ENCODE results near the gene CTNNA2.
A peak's percentile ranks its signal among the peaks of the same experiment; 100 is the strongest.

Gene CTNNA2

DNA sequence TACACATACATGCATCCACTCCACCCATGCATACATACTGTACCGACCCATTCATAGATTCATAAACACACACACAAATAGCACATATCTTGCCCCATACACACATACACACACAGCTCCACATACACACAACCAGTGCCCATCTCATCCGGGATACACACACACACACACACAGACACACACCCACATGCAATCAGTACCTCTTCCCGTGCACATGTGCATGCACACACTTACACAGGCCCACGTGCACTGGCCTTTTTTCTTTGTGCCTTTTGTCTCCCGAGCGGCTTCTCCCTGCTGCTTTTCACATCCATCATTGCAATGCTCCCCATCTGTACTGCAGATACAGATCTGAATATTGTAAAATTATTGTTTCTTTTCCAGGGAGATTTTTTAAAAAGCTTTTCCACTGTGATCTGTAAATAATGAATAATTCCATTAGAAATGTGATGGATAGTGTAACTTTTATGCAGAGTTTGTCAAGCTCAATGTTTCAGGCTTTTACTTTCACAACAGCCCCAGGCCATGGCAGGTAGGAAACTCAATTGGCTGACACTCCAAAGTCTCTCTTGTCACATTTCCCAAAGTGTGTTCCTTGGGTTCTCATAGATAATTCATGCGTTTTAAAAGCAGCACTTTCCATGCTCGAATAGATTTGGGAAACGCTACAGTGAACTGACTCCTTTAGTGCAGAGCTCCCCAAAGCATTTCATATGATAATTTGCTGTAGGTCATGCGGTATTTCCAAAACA lies 393.5 kb downstream of the CTNNA2 start:
- H3K9me3 Mint-ChIP-seq: peaks cover 0 to 3% of the 10 kb centered on the region in 2 donors
- no peak overlapping the region for H3K4me3 Mint-ChIP-seq

DNA sequence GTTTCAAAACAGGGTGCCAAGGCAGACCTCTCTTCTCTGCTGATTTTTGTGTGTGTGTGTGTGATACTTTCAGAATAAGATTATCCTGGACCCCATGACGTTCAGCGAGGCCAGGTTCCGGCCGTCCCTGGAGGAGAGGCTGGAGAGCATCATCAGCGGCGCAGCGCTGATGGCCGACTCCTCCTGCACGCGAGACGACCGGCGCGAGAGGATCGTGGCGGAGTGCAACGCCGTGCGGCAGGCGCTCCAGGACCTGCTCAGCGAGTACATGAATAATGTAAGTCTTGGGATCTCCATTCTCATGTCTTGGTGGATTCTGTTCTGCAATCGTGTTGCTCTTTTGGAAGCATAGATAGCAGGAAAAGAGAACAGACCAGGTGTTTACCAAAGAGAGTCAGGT lies 396.7 kb downstream of the CTNNA2 start:
- no peaks in the 10 kb centered on the region for H3K27me3 Mint-ChIP-seq
- DNase-seq (no peak), ATAC-seq (replicated peaks) (no peak)
- no peak overlapping the region for H3K27ac Mint-ChIP-seq
- no peak overlapping the region for H3K4me3 Mint-ChIP-seq
- no peaks in the 10 kb centered on the region for H3K4me1 Mint-ChIP-seq
- H3K36me3 Mint-ChIP-seq: no peaks in the 10 kb centered on the region
- peaks cover 0 to 4% of the 10 kb centered on the region in 2 donors for H3K9me3 Mint-ChIP-seq

More for the DNA sequence above, 393.5 kb downstream of the CTNNA2 start:
- Mint-ChIP-seq H3K4me1 (no peaks in the 10 kb centered on the region), H3K36me3 (no peaks in the 10 kb centered on the region), H3K27ac (no peak overlapping the region), H3K27me3 (no peaks in the 10 kb centered on the region)
- ATAC-seq (replicated peaks) (no peak), DNase-seq (no peak)

DNA sequence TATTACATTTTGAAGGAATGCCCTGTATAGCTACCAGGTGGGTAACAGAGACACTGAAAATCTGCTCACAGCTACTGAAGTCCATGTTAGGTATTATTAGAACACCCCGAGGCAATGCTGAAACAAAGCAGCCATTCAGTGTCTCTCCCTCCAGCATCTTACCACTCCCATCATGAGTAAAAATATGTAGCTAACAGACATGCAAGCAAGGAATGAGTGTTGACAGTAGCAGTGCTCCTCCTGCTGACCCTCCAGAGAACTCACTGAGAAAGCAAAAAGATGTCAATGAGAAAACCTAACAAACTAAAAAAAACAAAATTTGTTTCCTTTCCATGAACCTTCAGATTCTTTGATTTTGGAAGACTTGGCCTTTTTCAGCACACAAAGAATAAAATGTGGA lies 397.8 kb downstream of the CTNNA2 start:
- ATAC-seq (replicated peaks): no peak
- DNase-seq: no peak

DNA sequence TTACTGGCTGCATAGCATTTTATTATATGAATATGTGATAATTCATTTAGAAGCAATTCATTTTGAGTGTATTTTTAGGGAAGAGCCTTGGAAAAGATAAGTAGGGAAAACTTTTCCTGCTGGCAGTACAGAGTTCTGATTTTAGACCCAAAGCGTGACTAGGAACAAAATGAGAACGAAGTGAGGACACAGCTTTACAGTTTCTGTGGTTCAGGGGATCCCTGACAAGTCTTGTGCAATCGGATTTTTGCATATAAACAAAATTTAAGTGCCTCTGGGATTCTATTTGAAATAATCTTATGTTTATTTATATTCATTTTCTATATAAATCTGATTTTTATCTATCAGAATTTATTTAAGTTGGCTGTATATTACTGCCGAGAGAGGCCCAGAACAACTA lies 402.6 kb downstream of the CTNNA2 start:
- no peaks in the 10 kb centered on the region for H3K36me3 Mint-ChIP-seq
- no peaks in the 10 kb centered on the region for H3K27me3 Mint-ChIP-seq

More for the DNA sequence above, 397.8 kb downstream of the CTNNA2 start:
- no peak overlapping the region for H3K27ac Mint-ChIP-seq
- H3K4me3 Mint-ChIP-seq: no peak overlapping the region
- H3K4me1 Mint-ChIP-seq: no peaks in the 10 kb centered on the region
- H3K36me3 Mint-ChIP-seq: no peaks in the 10 kb centered on the region
- no peaks in the 10 kb centered on the region for H3K27me3 Mint-ChIP-seq
- peaks cover 0 to 4% of the 10 kb centered on the region in 2 donors for H3K9me3 Mint-ChIP-seq

GRCh38 chr2:79916285-79916684 lies 403.4 kb downstream of the CTNNA2 start:
- Mint-ChIP-seq H3K27me3 (no peaks in the 10 kb centered on the region), H3K36me3 (no peaks in the 10 kb centered on the region), H3K4me1 (no peaks in the 10 kb centered on the region), H3K27ac (no peak overlapping the region), H3K9me3 (peaks cover 2 to 3% of the 10 kb centered on the region in 2 donors), H3K4me3 (no peak overlapping the region)
- no peak for ATAC-seq (replicated peaks)
- DNase-seq: no peak

More for the DNA sequence above, 402.6 kb downstream of the CTNNA2 start:
- ATAC-seq (replicated peaks) (no peak), DNase-seq (no peak)
- H3K4me1 Mint-ChIP-seq: no peaks in the 10 kb centered on the region
- H3K9me3 Mint-ChIP-seq: peaks cover 2 to 3% of the 10 kb centered on the region in 2 donors
- H3K27ac Mint-ChIP-seq: no peak overlapping the region
- no peak overlapping the region for H3K4me3 Mint-ChIP-seq

DNA sequence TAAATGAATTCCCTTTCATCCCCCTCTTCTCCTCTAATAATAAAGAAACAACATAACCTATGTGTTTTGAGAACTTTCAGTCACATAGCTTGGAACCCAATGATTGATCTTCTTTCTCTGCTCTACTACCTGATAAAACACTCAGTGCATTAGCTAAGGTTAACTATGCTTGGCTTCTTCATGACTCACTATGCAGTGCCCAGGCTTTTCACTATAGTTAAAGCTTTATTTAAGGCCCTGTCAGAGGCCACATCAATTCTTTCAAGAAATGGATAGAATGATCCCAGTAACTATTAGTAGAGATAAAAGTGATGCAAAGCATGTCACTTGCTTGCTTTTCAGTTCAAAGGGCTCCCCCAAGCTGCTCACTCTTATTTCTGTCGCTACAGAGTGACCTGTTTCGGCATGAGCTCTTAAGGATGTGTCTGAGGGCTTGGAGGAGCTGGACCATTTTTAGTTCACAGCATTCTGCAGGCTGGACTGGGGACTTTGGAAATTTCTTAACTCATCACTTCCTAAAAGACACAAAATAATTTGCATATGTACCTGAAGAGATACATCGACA lies 407.7 kb downstream of the CTNNA2 start:
- H3K4me1 Mint-ChIP-seq: no peaks in the 10 kb centered on the region

GRCh38 chr2:79929624-79930023 lies 416.8 kb downstream of the CTNNA2 start:
- DNase-seq (no peak), ATAC-seq (replicated peaks) (no peak)
- Mint-ChIP-seq H3K4me3 (no peak overlapping the region), H3K36me3 (no peaks in the 10 kb centered on the region), H3K27me3 (no peaks in the 10 kb centered on the region), H3K27ac (no peak overlapping the region), H3K4me1 (no peaks in the 10 kb centered on the region), H3K9me3 (peaks cover 0 to 2% of the 10 kb centered on the region in 2 donors)

More for the DNA sequence above, 407.7 kb downstream of the CTNNA2 start:
- no peak for ATAC-seq (replicated peaks)
- Mint-ChIP-seq H3K27ac (no peak overlapping the region), H3K9me3 (peaks cover 0 to 3% of the 10 kb centered on the region in 2 donors), H3K4me3 (no peak overlapping the region), H3K36me3 (no peaks in the 10 kb centered on the region), H3K27me3 (no peaks in the 10 kb centered on the region)
- DNase-seq: no peak

DNA sequence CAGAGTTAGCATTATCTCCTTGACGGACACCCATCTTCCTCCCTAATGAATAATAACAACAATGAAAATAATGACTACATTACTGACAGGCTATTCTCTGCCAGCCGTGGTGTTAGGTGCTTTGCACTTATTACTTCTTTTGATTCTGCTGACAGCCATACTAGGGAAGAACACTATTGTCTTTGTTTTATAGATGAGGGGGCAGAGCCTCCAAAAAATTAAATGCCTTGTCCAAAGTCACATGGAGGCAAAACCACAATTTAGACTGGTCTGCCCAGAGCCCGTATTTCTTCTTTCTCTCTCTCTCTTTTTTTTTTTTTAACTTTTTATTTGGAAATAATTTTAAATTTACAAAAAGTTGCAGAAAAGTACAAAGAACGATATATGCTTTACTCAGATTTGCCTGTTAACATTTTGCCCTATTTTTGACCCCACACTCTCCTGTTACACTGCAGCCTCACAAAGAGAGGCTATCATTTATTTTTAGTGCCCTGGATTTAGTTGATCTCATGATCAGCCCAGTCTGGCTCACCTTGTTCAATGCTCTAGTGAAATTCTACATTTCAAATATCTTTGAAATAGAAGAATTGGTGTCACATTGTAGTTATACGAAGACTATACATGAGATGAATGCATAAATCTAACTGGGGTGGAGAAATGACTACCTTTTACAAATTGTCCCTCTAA lies 422.3 kb downstream of the CTNNA2 start:
- Mint-ChIP-seq H3K27ac (no peak overlapping the region), H3K36me3 (no peaks in the 10 kb centered on the region), H3K9me3 (no peaks in the 10 kb centered on the region), H3K4me3 (no peak overlapping the region), H3K4me1 (peaks cover 1 to 6% of the 10 kb centered on the region in 2 donors), H3K27me3 (peaks cover 6 to 8% of the 10 kb centered on the region in 2 donors)
- DNase-seq (no peak), ATAC-seq (replicated peaks) (no peak)

DNA sequence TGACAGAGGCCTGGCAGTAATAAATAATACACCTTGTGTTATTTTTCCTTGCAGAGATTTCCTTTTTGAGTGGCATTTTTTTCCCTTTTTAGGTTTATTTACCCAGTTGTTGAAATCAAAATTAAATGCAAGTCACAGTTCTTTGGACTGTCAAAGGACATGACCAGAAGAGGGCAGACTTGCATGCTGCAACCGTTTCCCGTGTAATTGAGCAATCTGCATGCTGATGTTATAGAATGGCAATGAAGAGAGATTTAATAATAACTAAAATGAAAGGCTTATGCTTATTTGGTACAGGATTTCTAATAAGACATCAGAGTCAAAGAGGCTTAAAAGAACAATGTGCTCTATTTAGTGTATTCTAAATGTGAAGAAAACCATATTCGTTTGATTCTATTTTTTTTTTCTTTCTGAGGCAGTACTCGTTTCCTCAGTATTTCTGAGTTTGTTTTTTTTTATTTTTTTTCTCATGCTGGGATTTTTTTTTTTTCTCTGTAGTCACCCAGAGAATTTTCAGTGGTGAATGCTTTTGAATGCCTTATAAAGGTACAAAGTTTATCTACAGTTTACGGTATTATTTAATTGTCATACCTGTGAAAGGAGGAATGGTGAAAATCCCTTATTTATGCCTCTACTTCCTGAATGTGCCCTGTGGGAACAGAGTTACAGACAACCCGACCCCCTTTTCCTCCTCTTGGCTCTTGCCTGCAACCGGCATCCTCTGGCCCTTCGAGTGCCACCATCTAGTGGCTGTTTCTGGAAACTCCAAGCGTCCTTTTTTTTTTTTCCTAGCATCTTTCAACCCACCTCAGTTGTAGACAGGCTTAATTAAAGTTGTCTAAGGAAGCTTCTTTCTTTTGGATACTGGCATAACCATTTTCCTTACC lies 423.2 kb downstream of the CTNNA2 start:
- peak; percentile 67 to 73 for ATAC-seq (replicated peaks)
- peaks cover 1 to 6% of the 10 kb centered on the region in 2 donors for H3K4me1 Mint-ChIP-seq
- no peaks in the 10 kb centered on the region for H3K36me3 Mint-ChIP-seq
- H3K27me3 Mint-ChIP-seq: peaks cover 6 to 8% of the 10 kb centered on the region in 2 donors
- H3K4me3 Mint-ChIP-seq: no peak overlapping the region
- no peaks in the 10 kb centered on the region for H3K9me3 Mint-ChIP-seq
- no peak overlapping the region for H3K27ac Mint-ChIP-seq
- DNase-seq: no peak

- no peak overlapping the region for H3K27ac Mint-ChIP-seq
- H3K27me3 Mint-ChIP-seq: peaks cover 6 to 8% of the 10 kb centered on the region in 2 donors
- H3K4me1 Mint-ChIP-seq: peaks cover 1 to 6% of the 10 kb centered on the region in 2 donors
- H3K9me3 Mint-ChIP-seq: no peaks in the 10 kb centered on the region
- ATAC-seq (replicated peaks): no peak
- H3K4me3 Mint-ChIP-seq: no peak overlapping the region
- DNase-seq: no peak
- H3K36me3 Mint-ChIP-seq: no peaks in the 10 kb centered on the region
Observed at GRCh38 chr2:79936715-79937114, 423.9 kb downstream of the CTNNA2 start.

- ATAC-seq (replicated peaks) (no peak), DNase-seq (no peak)
- Mint-ChIP-seq H3K27ac (no peak overlapping the region), H3K4me3 (no peak overlapping the region), H3K36me3 (no peaks in the 10 kb centered on the region), H3K4me1 (peaks cover 1 to 6% of the 10 kb centered on the region in 2 donors), H3K27me3 (peaks cover 6 to 8% of the 10 kb centered on the region in 2 donors), H3K9me3 (no peaks in the 10 kb centered on the region)
Observed at GRCh38 chr2:79938648-79939047, 425.8 kb downstream of the CTNNA2 start.

DNA sequence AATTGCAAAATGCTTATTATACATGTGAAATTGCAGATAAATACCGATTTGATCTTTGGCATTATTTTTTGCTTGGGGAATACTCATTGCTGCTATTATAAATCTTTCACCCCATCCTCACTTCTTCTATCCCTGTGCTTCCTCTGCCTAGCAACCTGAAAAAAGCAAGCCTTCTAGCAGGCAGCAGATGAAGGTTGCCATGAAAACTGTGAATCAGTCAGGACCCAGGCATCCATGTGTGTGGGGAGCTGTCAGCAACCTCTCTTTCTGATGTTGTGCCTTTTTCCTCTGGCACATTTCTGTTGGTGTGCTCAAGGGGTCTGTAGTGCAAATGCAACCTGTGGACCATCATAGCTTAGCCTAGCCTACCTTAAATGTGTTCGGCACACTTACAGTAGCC lies 427.5 kb downstream of the CTNNA2 start:
- no peak for ATAC-seq (replicated peaks)
- H3K27ac Mint-ChIP-seq: no peak overlapping the region

GRCh38 chr2:79941179-79941578 lies 428.3 kb downstream of the CTNNA2 start:
- Mint-ChIP-seq H3K27me3 (peaks cover 4% of the 10 kb centered on the region in 2 donors), H3K27ac (no peak overlapping the region), H3K4me3 (no peak overlapping the region), H3K4me1 (peaks cover 1 to 4% of the 10 kb centered on the region in 2 donors), H3K9me3 (no peaks in the 10 kb centered on the region), H3K36me3 (no peaks in the 10 kb centered on the region)
- DNase-seq (no peak), ATAC-seq (replicated peaks) (no peak)

More for the DNA sequence above, 427.5 kb downstream of the CTNNA2 start:
- Mint-ChIP-seq H3K9me3 (no peaks in the 10 kb centered on the region), H3K4me3 (no peak overlapping the region), H3K36me3 (no peaks in the 10 kb centered on the region), H3K27me3 (peaks cover 6 to 8% of the 10 kb centered on the region in 2 donors), H3K4me1 (peaks cover 1 to 6% of the 10 kb centered on the region in 2 donors)
- DNase-seq: no peak

DNA sequence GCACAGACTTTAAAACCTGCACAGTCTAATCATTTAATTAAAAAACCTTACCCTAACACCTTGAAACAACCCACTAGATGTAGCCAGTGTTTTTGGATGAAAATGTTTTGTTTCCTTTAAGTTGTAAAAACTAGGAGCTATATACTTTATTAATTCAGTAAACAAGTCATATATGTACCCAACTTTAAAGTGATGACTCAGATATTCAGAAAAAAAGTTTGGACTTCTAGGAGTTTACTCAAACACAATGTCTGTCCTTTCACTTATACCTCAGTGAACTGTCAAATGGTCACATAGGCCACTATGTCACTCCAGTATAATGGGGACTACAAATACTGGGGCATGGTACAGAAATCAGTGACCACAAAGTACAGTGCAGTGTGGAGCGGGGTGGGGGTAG lies 431.4 kb downstream of the CTNNA2 start:
- ATAC-seq (replicated peaks) (no peak), DNase-seq (no peak)
- Mint-ChIP-seq H3K27me3 (no peaks in the 10 kb centered on the region), H3K4me1 (no peaks in the 10 kb centered on the region), H3K9me3 (no peaks in the 10 kb centered on the region), H3K27ac (no peak overlapping the region), H3K4me3 (no peak overlapping the region), H3K36me3 (no peaks in the 10 kb centered on the region)

Data from stimulated activated naive B cell treated with anti-CD40 and anti-IgM and Interleukin-4, amounts not matched to agents 10 μg/mL and 1 μg/mL and 100 μg/mL, for 72 hours (primary cell).